Mesodermal cell (in vitro differentiated cells): ENCODE measurements around the gene MED4. TPM values are rescaled to one million over a fixed set of nuclear protein-coding genes. Genes with fewer than 3 reads are reported as not detected.
A peak's percentile ranks its signal among the peaks of the same experiment; 100 is the strongest.

ENCODE experiments used
- H3K27ac ChIP-seq: 2 replicates; pipeline ENCODE4 v1.7.0; 2013; ENCODE audit warnings: mild to moderate bottlenecking, low read depth, low read length, moderate library complexity; ENCODE audit not compliant: severe bottlenecking
- H3K36me3 ChIP-seq: 2 replicates; pipeline ENCODE4 v1.7.1; 2013; ENCODE audit warnings: mild to moderate bottlenecking, low read length, moderate library complexity; ENCODE audit not compliant: control insufficient read depth, insufficient read depth
- H3K4me1 ChIP-seq: one replicate; pipeline ENCODE4 v1.7.1; 2013; ENCODE audit warnings: mild to moderate bottlenecking, low read length; ENCODE audit not compliant: insufficient read depth, control insufficient read depth, poor library complexity, severe bottlenecking
- H3K4me3 ChIP-seq: 2 replicates; pipeline ENCODE4 v1.7.0; 2013; ENCODE audit warnings: low read length, control low read depth, mild to moderate bottlenecking; ENCODE audit not compliant: insufficient read depth, poor library complexity, severe bottlenecking; ENCODE audit errors: extremely low read depth
- H3K9me3 ChIP-seq: 2 replicates; pipeline ENCODE4 v1.7.1; 2013; ENCODE audit warnings: mild to moderate bottlenecking, low read length, moderate library complexity; ENCODE audit not compliant: control insufficient read depth
- WGBS, 2 experiments: methylation state at CpG; one replicate each; pipeline ENCODE4 v1.1.5; 2013; ENCODE audit warnings: missing lambda C conversion rate in 2 of 2; ENCODE audit not compliant: insufficient coverage in 2 of 2; 5-methylcytosine and 5-hydroxymethylcytosine counted together
- polyA plus RNA-seq, 2 experiments: library from polyadenylated mRNA; stranded (reverse); fragments of 50-300 nt; gene quantifications; one replicate each; pipeline ENCODE4 v1.2.3, GENCODE V29; 2013

The MED4 gene
- 50.0 TPM for polyA plus RNA-seq (2013, experiment 1 of 2)
- 58.7 TPM for polyA plus RNA-seq (2013, experiment 2 of 2)

DNA sequence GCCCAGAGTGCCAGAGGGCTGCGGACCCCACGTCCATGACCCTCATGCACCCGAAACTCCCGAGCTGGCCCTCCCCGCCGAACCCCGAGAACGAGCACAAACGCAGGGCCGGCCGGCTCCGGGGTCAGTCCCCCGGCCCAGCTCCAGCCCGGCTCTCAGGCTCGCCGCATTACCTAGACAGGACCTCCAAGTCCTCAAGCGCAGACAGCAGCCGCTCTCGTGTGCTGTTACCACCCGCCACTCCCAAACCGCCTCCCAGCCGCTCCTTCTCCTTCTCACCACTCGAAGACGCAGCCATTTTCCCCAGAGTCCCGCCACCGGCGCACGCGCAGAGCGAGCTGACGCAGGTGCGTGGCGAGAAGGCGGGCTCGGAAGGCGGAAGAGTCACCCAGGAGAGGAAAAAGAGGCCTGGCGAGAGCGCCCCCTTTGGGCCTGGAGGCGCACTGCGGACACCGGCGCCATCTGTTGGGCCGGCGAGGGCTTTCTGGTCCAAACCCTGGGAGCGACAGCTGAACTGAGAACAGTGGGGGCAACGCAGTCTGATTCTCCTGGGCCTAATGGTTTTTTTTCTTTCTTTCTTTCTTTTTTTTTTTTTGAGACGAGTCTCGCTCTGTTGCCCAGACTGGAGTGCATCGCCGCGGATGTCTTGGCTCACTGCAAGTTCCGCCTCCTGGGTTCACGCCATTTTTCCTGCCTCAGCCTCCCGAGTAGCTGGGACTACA, at the start of gene MED4:
MED4 (minus strand) TSS at position 324 of the 722 bp plus-strand sequence; CDS start at position 298, 26 bp downstream.
- Histone ChIP-seq H3K27ac (peak within 1 kb of the TSS; percentile 39), H3K9me3 (peaks cover 3% of the 10 kb centered on the region), H3K4me3 (peak within 1 kb of the TSS; percentile 99), H3K4me1 (peaks cover 4% of the 10 kb centered on the region), H3K36me3 (peaks cover 8% of the 10 kb centered on the region)
- WGBS, 2 experiments, result 13% methylated on average over 46 to 49 of the region's 54 CpGs

- Histone ChIP-seq H3K9me3 (no peaks in the 10 kb centered on the region), H3K27ac (no peak overlapping the region), H3K4me3 (no peak overlapping the region), H3K36me3 (no peaks in the 10 kb centered on the region), H3K4me1 (no peaks in the 10 kb centered on the region)
- WGBS, 2 experiments, result 91 to 100% methylated on average over 5 to 6 of the region's 7 CpGs
Measured at GRCh38 chr13:48144413-48145035, 49.6 kb upstream of the MED4 start.

GRCh38 chr13:48142436-48142835, 47.5 kb upstream of the MED4 start:
- no peak overlapping the region for H3K4me3 ChIP-seq
- no peaks in the 10 kb centered on the region for H3K9me3 ChIP-seq
- no peaks in the 10 kb centered on the region for H3K36me3 ChIP-seq
- 93% methylated on average over 3 of the region's 3 CpGs for WGBS, 2 experiments
- no peak overlapping the region for H3K27ac ChIP-seq
- H3K4me1 ChIP-seq, result no peaks in the 10 kb centered on the region

GRCh38 chr13:48138270-48138669, 43.4 kb upstream of the MED4 start:
- no peaks in the 10 kb centered on the region for H3K4me1 ChIP-seq
- 88 to 100% methylated on average over 1 to 2 of the region's 4 CpGs for WGBS, 2 experiments

DNA sequence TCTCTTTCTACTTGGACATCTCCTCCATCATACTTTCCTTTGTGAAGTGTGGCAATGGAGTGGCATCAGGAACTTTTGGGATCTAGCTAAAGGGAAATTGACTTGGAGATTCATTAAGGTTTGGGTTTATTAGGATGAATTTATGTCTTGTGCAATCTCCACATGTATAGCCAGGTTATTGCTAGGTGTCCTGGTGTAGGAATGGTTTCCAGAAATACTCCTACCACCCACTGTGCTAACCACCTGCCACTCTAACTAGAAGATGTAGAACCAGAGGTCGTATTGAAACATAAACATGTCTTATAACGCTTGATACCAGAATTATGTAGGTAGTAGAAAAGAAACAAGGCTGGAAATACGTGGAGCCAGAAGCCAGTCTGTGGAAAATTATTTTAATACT, 38.1 kb upstream of the MED4 start:
- Histone ChIP-seq H3K27ac (no peak overlapping the region), H3K4me1 (no peaks in the 10 kb centered on the region), H3K9me3 (no peaks in the 10 kb centered on the region), H3K36me3 (no peaks in the 10 kb centered on the region), H3K4me3 (no peak overlapping the region)
- WGBS, 2 experiments, result no CpG with 5 or more reads among the region's 3 CpGs

More at GRCh38 chr13:48138270-48138669, 43.4 kb upstream of the MED4 start:
- Histone ChIP-seq H3K36me3 (no peaks in the 10 kb centered on the region), H3K27ac (no peak overlapping the region), H3K9me3 (no peaks in the 10 kb centered on the region), H3K4me3 (no peak overlapping the region)

DNA sequence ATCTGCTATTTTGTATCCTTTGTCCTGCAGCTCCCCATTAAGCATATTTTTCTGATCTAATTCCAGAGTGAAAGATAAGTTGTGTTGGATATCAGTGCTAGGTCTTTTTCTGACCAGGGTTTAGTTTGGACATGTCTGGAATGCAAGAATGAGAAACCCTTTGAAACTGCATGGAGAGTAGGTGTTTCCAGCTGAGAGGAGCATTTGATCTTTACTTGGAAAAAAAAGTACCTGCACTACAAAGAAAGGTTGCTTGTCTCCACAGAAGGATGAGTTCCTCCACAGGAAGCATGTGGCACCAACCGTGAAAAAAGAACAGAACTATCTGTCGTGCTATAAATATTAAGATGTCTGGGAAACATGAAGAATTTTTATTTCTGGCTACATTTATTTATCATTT, 36.6 kb upstream of the MED4 start:
- H3K9me3 ChIP-seq, result no peaks in the 10 kb centered on the region
- H3K4me3 ChIP-seq, result no peak overlapping the region
- H3K27ac ChIP-seq, result no peak overlapping the region
- no peaks in the 10 kb centered on the region for H3K36me3 ChIP-seq
- 60% methylated on average over 1 of the region's 2 CpGs; no CpG with 5 or more reads in 1 of the 2 experiments for WGBS, 2 experiments
- peaks cover 6% of the 10 kb centered on the region for H3K4me1 ChIP-seq

GRCh38 chr13:48126944-48127830, 32.3 kb upstream of the MED4 start:
- Histone ChIP-seq H3K27ac (peak overlapping the region; percentile 75), H3K4me1 (peaks cover 10% of the 10 kb centered on the region), H3K36me3 (no peaks in the 10 kb centered on the region), H3K4me3 (no peak overlapping the region), H3K9me3 (no peaks in the 10 kb centered on the region)
- 27 to 45% methylated on average over 2 to 3 of the region's 5 CpGs for WGBS, 2 experiments

- H3K36me3 ChIP-seq, result no peaks in the 10 kb centered on the region
- H3K27ac ChIP-seq, result peak overlapping the region; percentile 84
- 73 to 89% methylated on average over 5 to 7 of the region's 7 CpGs for WGBS, 2 experiments
- H3K4me1 ChIP-seq, result peaks cover 10% of the 10 kb centered on the region
- H3K9me3 ChIP-seq, result no peaks in the 10 kb centered on the region
- H3K4me3 ChIP-seq, result no peak overlapping the region
Measured at GRCh38 chr13:48125794-48126228, 30.9 kb upstream of the MED4 start.

DNA sequence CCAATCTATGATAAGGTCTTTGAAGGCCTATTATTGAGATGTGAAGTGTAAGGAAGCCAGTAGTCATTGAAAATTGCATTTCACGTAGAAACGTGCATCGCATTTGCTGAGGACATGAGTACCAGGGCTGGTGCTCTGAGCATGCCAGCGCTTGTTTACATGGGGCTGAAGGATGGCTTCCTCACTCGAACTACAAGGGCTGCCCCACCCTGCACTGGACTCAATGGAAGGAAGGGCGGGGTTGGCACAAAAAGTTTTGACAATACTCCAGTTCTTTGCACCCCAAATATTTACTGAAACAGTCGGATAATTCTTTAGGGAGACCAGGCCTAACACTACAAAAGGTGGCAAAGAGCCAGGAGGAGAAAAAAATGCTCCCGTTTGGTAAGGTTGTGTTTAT, 28.9 kb upstream of the MED4 start:
- Histone ChIP-seq H3K36me3 (no peaks in the 10 kb centered on the region), H3K9me3 (no peaks in the 10 kb centered on the region)
- WGBS, 2 experiments, result 94 to 96% methylated on average over 4 to 7 of the region's 8 CpGs

DNA sequence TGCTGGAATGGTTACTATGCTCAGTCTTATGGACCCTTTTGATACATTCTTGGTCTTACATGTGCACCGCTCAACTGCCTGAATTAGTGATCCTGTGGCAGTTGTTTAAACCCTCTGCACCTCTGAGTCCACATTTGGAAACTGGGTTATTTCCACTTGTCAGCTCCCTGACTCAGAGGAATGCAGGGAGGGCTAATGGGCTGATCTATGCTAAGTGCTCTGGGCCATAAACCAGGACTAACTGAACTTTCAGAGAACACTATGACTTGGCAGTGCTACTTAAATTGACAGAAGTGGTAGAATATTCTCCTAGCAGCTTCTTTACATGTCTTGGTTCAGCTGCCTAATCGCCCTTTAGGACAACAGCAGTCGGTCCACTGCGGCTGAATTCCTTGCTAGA, 26.8 kb upstream of the MED4 start:
- Histone ChIP-seq H3K27ac (peak overlapping the region; percentile 20), H3K36me3 (no peaks in the 10 kb centered on the region), H3K4me3 (no peak overlapping the region), H3K4me1 (peaks cover 3% of the 10 kb centered on the region), H3K9me3 (no peaks in the 10 kb centered on the region)
- WGBS, 2 experiments, result 93 to 100% methylated on average over 3 to 4 of the region's 4 CpGs

More for the DNA sequence above, 28.9 kb upstream of the MED4 start:
- Histone ChIP-seq H3K4me1 (peaks cover 10% of the 10 kb centered on the region), H3K27ac (no peak overlapping the region), H3K4me3 (no peak overlapping the region)
